WI38 (cell line): ENCODE data around the gene DCHS1.

ENCODE experiments used
- H3K4me3 ChIP-seq: 2 replicates; pipeline ENCODE4 v1.5.1; 2011; ENCODE audit warnings: low read depth, mild to moderate bottlenecking, control low read depth, low read length
- TF ChIP-seq, protein P1 (sequence below): IDR thresholded peaks from 2 replicates; pipeline ENCODE4 v1.5.1; 2012; ENCODE audit warnings: low read depth, mild to moderate bottlenecking, control low read depth, low read length

The DCHS1 gene

DNA sequence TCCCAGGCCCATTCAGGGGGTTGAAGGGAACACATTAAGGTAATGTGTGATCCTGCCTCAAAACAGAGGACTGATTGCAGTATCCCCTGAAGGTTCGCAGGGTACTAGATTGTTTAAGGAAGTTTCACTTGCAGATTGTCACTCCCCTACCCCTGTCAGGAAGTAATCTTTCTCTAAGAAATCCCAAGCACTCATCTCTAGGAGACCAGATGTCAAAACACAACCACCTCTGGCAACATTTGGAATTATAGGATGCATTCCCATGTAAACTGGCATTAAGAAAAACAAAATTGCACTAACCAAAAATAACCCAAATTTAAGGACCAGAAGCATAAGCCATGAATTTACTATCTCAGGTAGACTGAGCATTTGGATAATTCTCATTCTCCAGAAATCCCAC lies 25.9 kb upstream of the DCHS1 start:
- peak overlapping the region; percentile 82; the same call in 1 of the 2 replicates for H3K4me3 ChIP-seq
- TF ChIP-seq, protein P1, sequence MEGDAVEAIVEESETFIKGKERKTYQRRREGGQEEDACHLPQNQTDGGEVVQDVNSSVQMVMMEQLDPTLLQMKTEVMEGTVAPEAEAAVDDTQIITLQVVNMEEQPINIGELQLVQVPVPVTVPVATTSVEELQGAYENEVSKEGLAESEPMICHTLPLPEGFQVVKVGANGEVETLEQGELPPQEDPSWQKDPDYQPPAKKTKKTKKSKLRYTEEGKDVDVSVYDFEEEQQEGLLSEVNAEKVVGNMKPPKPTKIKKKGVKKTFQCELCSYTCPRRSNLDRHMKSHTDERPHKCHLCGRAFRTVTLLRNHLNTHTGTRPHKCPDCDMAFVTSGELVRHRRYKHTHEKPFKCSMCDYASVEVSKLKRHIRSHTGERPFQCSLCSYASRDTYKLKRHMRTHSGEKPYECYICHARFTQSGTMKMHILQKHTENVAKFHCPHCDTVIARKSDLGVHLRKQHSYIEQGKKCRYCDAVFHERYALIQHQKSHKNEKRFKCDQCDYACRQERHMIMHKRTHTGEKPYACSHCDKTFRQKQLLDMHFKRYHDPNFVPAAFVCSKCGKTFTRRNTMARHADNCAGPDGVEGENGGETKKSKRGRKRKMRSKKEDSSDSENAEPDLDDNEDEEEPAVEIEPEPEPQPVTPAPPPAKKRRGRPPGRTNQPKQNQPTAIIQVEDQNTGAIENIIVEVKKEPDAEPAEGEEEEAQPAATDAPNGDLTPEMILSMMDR: no peak

DNA sequence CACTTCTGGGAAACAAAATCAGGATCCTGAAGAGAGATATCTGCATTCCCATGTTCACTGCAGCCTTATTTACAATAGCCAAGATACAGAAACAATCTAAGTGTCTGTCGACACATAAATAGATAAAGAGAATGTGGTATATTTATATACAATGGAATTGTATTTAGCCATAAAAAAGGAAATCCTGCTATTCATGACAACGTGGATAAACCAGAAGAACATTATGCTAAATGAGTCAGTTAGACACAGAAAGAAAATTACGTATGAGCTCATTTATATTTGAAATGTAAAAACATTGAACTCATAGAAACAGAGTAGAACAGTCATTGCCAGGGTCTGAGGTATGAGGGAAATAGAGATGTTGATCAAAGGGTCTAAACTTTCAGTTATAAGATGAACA lies 21.4 kb upstream of the DCHS1 start:
- H3K4me3 ChIP-seq: no peak overlapping the region
- TF ChIP-seq, protein P1: no peak

DNA sequence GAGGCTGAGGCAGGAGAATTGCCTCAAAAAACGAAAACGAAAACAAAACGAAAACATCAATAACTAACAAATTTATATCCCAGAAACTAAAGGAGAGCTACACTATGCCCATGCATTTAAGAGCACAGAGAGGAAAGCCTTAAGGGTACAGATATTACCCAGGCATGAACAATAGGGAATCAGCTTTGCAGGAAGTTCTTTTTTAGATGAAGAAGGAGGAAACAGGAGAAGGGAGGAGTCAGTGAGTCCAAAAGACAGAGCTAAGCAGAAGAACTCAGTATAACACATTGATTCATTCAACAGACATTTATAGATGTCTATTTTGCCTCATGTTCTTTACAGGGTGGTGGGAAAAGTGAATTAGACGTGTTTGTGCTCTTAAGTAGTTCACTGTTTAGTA lies 19.3 kb upstream of the DCHS1 start:
- TF ChIP-seq, protein P1: no peak
- no peak overlapping the region for H3K4me3 ChIP-seq

DNA sequence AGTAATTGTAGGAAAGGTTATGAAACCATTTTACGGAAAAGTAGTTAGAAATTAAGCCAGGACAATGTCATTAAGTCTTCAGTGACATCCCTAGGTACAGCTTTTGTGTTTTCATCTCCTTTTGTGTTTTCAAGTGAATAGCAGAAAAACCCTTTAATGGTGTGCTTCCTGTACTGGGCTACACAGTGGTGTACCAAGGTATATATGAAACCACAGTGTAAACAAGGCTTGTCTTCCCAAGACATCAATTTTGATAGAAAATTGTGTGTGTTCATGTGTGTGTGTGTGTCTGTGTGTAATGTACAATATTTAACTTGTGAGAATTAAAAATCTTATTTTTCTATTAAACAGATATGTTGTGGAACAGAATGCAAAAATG lies 18.6 kb upstream of the DCHS1 start:
- TF ChIP-seq, protein P1: no peak
- H3K4me3 ChIP-seq: no peak overlapping the region

DNA sequence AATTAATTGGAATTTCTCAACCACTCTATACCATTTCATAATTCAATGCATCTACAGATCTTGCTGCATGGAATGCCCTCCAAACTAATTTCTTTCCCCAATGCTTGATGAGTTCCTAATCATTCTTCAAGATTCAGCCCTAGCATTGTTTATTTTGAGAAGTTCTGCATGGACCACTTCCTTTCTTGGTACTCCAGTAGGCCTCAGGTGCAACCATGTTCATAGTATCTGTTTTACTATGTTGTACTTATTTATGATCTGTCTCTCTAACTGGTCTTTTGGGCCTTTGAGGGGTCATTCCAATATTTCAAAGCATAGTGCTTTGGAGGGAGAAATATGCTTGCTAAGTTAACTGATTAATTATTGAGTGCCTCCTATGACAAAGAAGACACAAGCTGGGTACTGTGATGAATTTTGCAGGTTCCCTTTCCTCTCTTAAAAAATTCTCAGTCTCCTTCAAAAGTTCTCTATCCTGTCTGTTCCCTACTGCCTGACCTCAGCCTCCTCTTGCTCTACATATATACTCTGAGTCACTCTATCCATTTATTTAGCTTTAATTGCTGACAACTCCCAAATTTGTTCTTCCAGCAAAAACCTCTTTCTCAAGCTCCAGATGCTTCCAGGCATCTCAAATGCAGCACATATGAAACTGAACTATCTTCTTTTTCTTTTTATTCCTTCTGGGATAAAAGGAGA lies 18.1 kb upstream of the DCHS1 start:
- TF ChIP-seq, protein P1: no peak
- H3K4me3 ChIP-seq: no peak overlapping the region

DNA sequence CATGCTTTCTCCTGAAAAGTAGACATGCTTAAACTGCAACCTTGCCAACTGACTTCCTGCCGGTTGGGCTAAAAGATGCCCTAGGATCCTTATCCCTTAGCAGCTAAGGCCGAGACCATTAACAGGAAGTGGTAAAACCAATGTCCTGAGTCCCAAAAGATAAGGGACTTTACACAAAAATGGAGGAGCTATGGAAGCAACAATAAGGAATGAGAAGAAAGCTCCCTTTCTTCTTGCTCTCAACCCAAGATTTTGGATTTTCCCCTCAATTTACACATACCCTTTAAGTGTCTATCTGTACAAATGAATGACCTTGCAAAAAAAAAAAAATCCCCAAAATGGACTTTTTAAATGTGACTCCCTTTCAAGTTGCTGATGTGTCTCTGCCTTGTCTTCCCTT lies 16.4 kb upstream of the DCHS1 start:
- TF ChIP-seq, protein P1: no peak
- H3K4me3 ChIP-seq: no peak overlapping the region

DNA sequence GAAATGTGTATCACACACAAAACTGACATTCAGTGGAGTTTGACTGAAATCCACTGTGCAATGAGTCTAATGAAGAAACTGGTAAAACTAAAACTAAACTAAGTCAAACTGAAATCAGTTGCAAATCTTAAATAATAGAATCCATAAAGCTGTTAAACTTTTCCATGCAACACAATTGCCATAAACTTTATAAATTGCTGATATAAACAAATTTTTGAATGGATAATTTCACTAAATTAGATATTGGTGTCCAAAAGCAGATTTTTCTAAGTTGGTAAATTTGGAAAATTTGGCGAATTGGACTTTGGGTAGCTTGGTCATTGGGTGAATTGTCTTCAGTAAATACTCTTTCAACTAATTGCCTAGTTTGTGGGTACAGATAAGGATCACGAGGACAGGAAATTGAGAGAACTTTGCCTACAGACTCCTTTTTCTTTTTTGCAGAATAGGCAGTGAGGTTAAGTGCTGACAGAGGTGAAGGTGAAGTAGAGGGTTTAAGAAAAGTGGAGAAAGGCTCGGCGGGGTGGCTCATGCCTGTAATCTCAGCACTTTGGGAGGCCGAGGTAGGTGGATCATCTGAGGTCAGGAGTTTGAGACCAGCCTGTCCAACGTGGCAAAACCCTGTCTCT lies 14.7 kb upstream of the DCHS1 start:
- no peak overlapping the region for H3K4me3 ChIP-seq
- TF ChIP-seq, protein P1: no peak
